ENCODE measurements around the gene LGI4.

GRCh38 chr19:35140207-35140961, 5.5 kb upstream of the LGI4 start:
- no peak for TF ChIP-seq CTCF (IDR thresholded peaks at IDR 0.05; ENCODE audit: insufficient read depth, low read length)
- TF ChIP-seq POLR2AphosphoS5 (IDR thresholded peaks at IDR 0.05; ENCODE audit: low read depth), result no peak
